Measurements from ENCODE around the gene TGM2. TPM values are rescaled to one million over a fixed set of nuclear protein-coding genes. Genes with fewer than 3 reads are reported as not detected.

Gene TGM2
- total RNA-seq, 2 experiments from 2014 or later, result 0.06 to 0.27 TPM

- no peak overlapping the region for H3K4me3 ChIP-seq (ENCODE audit: low read length)
- DNase-seq (no peak), ATAC-seq (ENCODE audit: poor library complexity) (no peak)
- intact Hi-C loops (cut with DNase I, micrococcal nuclease), result no loop called here
- Mint-ChIP-seq H3K36me3 (ENCODE audit: low read depth) (no peaks in the 10 kb centered on the region), H3K9me3 (no peaks in the 10 kb centered on the region), H3K4me1 (ENCODE audit: low read depth) (no peaks in the 10 kb centered on the region), H3K4me3 (no peak overlapping the region), H3K27me3 (peaks cover 37% of the 10 kb centered on the region), H3K27ac (no peak overlapping the region)
- no peaks in the 10 kb centered on the region for H3K9me3 ChIP-seq (ENCODE audit: control insufficient read depth in 1 of 2, insufficient read depth in 1 of 2, low read length in 2 of 2)
- TF ChIP-seq, protein P1, sequence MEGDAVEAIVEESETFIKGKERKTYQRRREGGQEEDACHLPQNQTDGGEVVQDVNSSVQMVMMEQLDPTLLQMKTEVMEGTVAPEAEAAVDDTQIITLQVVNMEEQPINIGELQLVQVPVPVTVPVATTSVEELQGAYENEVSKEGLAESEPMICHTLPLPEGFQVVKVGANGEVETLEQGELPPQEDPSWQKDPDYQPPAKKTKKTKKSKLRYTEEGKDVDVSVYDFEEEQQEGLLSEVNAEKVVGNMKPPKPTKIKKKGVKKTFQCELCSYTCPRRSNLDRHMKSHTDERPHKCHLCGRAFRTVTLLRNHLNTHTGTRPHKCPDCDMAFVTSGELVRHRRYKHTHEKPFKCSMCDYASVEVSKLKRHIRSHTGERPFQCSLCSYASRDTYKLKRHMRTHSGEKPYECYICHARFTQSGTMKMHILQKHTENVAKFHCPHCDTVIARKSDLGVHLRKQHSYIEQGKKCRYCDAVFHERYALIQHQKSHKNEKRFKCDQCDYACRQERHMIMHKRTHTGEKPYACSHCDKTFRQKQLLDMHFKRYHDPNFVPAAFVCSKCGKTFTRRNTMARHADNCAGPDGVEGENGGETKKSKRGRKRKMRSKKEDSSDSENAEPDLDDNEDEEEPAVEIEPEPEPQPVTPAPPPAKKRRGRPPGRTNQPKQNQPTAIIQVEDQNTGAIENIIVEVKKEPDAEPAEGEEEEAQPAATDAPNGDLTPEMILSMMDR (IDR thresholded peaks at IDR 0.05), result no peak
- peaks cover 8 to 21% of the 10 kb centered on the region in 2 experiments for H3K27me3 ChIP-seq (ENCODE audit: control insufficient read depth in 1 of 2, insufficient read depth in 2 of 2, low read length in 2 of 2)
- CTCF ChIA-PET, result interaction anchor here (1.0 kb wide), 1 partner anchor 107 kb away, joined by 3 read pairs; no protein-coding TSS in a partner anchor
- H3K36me3 ChIP-seq (ENCODE audit: insufficient read depth, low read length), result no peaks in the 10 kb centered on the region
- H3K27ac ChIP-seq (ENCODE audit: low read depth in 1 of 2, low read length in 2 of 2), result no peak overlapping the region
- POLR2A ChIA-PET, result no interaction called here
- peaks cover 6% of the 10 kb centered on the region for H3K4me1 ChIP-seq (ENCODE audit: insufficient read depth, low read length)
Measured at GRCh38 chr20:38164069-38164468, 1.0 kb downstream of the TGM2 start.

- H3K9me3 Mint-ChIP-seq, result no peaks in the 10 kb centered on the region
- POLR2A ChIA-PET, result no interaction called here
- no peaks in the 10 kb centered on the region for H3K36me3 ChIP-seq (ENCODE audit: insufficient read depth, low read length)
- TF ChIP-seq, protein P1 (IDR thresholded peaks at IDR 0.05), result no peak
- CTCF ChIA-PET, result no interaction called here
- no peaks in the 10 kb centered on the region for H3K4me1 Mint-ChIP-seq (ENCODE audit: low read depth)
- H3K4me1 ChIP-seq (ENCODE audit: insufficient read depth, low read length), result peaks cover 6% of the 10 kb centered on the region
- DNase-seq (no peak), ATAC-seq (ENCODE audit: poor library complexity) (no peak)
- H3K4me3 Mint-ChIP-seq, result no peak overlapping the region
- H3K27ac Mint-ChIP-seq, result no peak overlapping the region
- H3K27ac ChIP-seq (ENCODE audit: low read depth in 1 of 2, low read length in 2 of 2), result no peak overlapping the region
- H3K27me3 Mint-ChIP-seq, result peaks cover 37% of the 10 kb centered on the region
- H3K4me3 ChIP-seq (ENCODE audit: low read length), result no peak overlapping the region
- H3K36me3 Mint-ChIP-seq (ENCODE audit: low read depth), result no peaks in the 10 kb centered on the region
- peaks cover 8 to 21% of the 10 kb centered on the region in 2 experiments for H3K27me3 ChIP-seq (ENCODE audit: control insufficient read depth in 1 of 2, insufficient read depth in 2 of 2, low read length in 2 of 2)
- intact Hi-C loops (cut with DNase I, micrococcal nuclease), result no loop called here
- H3K9me3 ChIP-seq (ENCODE audit: control insufficient read depth in 1 of 2, insufficient read depth in 1 of 2, low read length in 2 of 2), result no peaks in the 10 kb centered on the region
Measured at GRCh38 chr20:38162878-38163875, 1.9 kb downstream of the TGM2 start.

- DNase-seq, result no peak
- Histone ChIP-seq H3K4me1 (ENCODE audit: insufficient read depth, low read length) (peaks cover 6% of the 10 kb centered on the region), H3K27ac (ENCODE audit: low read depth in 1 of 2, low read length in 2 of 2) (no peak overlapping the region), H3K36me3 (ENCODE audit: insufficient read depth, low read length) (no peaks in the 10 kb centered on the region), H3K9me3 (ENCODE audit: control insufficient read depth in 1 of 2, insufficient read depth in 1 of 2, low read length in 2 of 2) (no peaks in the 10 kb centered on the region), H3K27me3 (ENCODE audit: control insufficient read depth in 1 of 2, insufficient read depth in 2 of 2, low read length in 2 of 2) (peaks cover 8 to 21% of the 10 kb centered on the region in 2 experiments), H3K4me3 (ENCODE audit: low read length) (no peak overlapping the region)
- Mint-ChIP-seq H3K27me3 (peaks cover 37% of the 10 kb centered on the region), H3K4me3 (no peak overlapping the region), H3K36me3 (ENCODE audit: low read depth) (no peaks in the 10 kb centered on the region), H3K4me1 (ENCODE audit: low read depth) (no peaks in the 10 kb centered on the region), H3K27ac (no peak overlapping the region), H3K9me3 (no peaks in the 10 kb centered on the region)
- CTCF ChIA-PET, result no interaction called here
- POLR2A ChIA-PET, result no interaction called here
- ATAC-seq (ENCODE audit: poor library complexity), result no peak
- TF ChIP-seq, protein P1 (IDR thresholded peaks at IDR 0.05), result no peak
- intact Hi-C loops (cut with DNase I, micrococcal nuclease), result no loop called here
Measured at GRCh38 chr20:38162149-38162548, 2.9 kb downstream of the TGM2 start.

Data from CD4-positive, alpha-beta T cell (primary cell).